HepG2 (cell line): ENCODE measurements around the gene ZFR. TPM values are rescaled to one million over a fixed set of nuclear protein-coding genes. Genes with fewer than 3 reads are reported as not detected.

Experiments used
- ETS1 ChIP-seq: sonication (generic); formaldehyde crosslinking; IDR thresholded peaks from 2 replicates; pipeline ENCODE4 v1.4.0; 2020; ENCODE audit warnings: missing genetic modification reagents
- FOXM1 ChIP-seq: sonication (generic); formaldehyde crosslinking; IDR thresholded peaks from 2 replicates; pipeline ENCODE4 v1.5.0; 2020; ENCODE audit warnings: missing genetic modification reagents
- HNF4A ChIP-seq: sonication (generic); formaldehyde crosslinking; IDR thresholded peaks from 2 replicates; pipeline ENCODE4 v1.4.0; 2020; ENCODE audit warnings: missing genetic modification reagents
- HOXA7 ChIP-seq: sonication (generic); formaldehyde crosslinking; IDR thresholded peaks from 2 replicates; pipeline ENCODE4 v1.8.1; 2022; ENCODE audit warnings: mild to moderate bottlenecking, missing genetic modification reagents, moderate library complexity
- JUN ChIP-seq: sonication (generic); formaldehyde crosslinking; IDR thresholded peaks from 2 replicates; pipeline ENCODE4 v1.4.0; 2020; ENCODE audit warnings: mild to moderate bottlenecking, missing genetic modification reagents
- MAX ChIP-seq: IDR thresholded peaks from 2 replicates; pipeline ENCODE4 v1.6.1; 2012; ENCODE audit warnings: inconsistent platforms
- MED8 ChIP-seq: sonication (generic); formaldehyde crosslinking; IDR thresholded peaks from 2 replicates; pipeline ENCODE4 v1.8.1; 2023; ENCODE audit warnings: mild to moderate bottlenecking, missing genetic modification reagents; ENCODE audit not compliant: insufficient replicate concordance
- NFIB ChIP-seq: sonication (generic); formaldehyde crosslinking; IDR thresholded peaks from 2 replicates; pipeline ENCODE4 v1.9.0; 2021; ENCODE audit warnings: missing genetic modification reagents, mild to moderate bottlenecking, borderline replicate concordance
- RCOR2 ChIP-seq: IDR thresholded peaks from 2 replicates; pipeline ENCODE4 v1.6.1; 2016; ENCODE audit warnings: missing biosample characterization, missing genetic modification reagents
- ZBTB1 ChIP-seq: sonication (generic); formaldehyde crosslinking; IDR thresholded peaks from 2 replicates; pipeline ENCODE4 v1.4.0; 2020; ENCODE audit warnings: missing genetic modification reagents, borderline replicate concordance
- ZFX ChIP-seq: sonication (generic); formaldehyde crosslinking; IDR thresholded peaks from 2 replicates; pipeline ENCODE4 v1.4.0; 2020; ENCODE audit warnings: mild to moderate bottlenecking, low read depth, missing genetic modification reagents, moderate library complexity
- ZNF276 ChIP-seq: sonication (generic); formaldehyde crosslinking; IDR thresholded peaks from 2 replicates; pipeline ENCODE4 v1.4.0; 2020; ENCODE audit warnings: mild to moderate bottlenecking, low read depth, missing genetic modification reagents
- ZNF280D ChIP-seq: sonication (generic); formaldehyde crosslinking; IDR thresholded peaks from 2 replicates; pipeline ENCODE4 v1.5.1; 2020; ENCODE audit warnings: mild to moderate bottlenecking, missing genetic modification reagents
- ZNF407 ChIP-seq: sonication (generic); formaldehyde crosslinking; IDR thresholded peaks from one replicate; pipeline ENCODE4 v1.5.1; 2020; ENCODE audit warnings: mild to moderate bottlenecking, missing genetic modification reagents; ENCODE audit errors: not compliant biosample characterization
- polyA plus RNA-seq, 8 experiments: library from polyadenylated mRNA; depleted of rRNA in 3 of 8; stranded (reverse) in 7 of 8; unstranded in 1 of 8; fragments of >200 nt; fragmentation: Illumina TruSeq in 4 of 8; extraction: Trizol in 4 of 8; gene quantifications; 2 replicates each; pipeline versions ENCODE4 v1.2.1 to v1.2.3, GENCODE V29; 2011 to 2016; ENCODE audit warnings: low read depth in 4 of 8, missing spikeins in 1 of 8, mixed read lengths in 1 of 8; ENCODE audit not compliant: insufficient read depth in 1 of 8
- total RNA-seq, 5 experiments: library from RNA; depleted of rRNA; stranded (reverse); fragments of >200 nt; fragmentation: Illumina TruSeq; extraction: Trizol; gene quantifications; 2 replicates each; pipeline ENCODE4 v1.2.3, GENCODE V29; 2016; ENCODE audit warnings: low read depth in 1 of 5

ZFR gene
- total and polyA plus RNA-seq, 2 of the 13 experiments (the other 11 are each of a cell fraction or from before 2014, with no cell fraction given): 89.0 to 92.8 TPM

GRCh38 chr5:32343058-32343672 is 101.4 kb downstream of the ZFR start (continued):
- TF ChIP-seq ZBTB1 (CRISPR knock-in tag): no peak
- no peak for TF ChIP-seq MED8 (CRISPR knock-in tag)
- TF ChIP-seq JUN (CRISPR knock-in tag): no peak
- no peak for TF ChIP-seq RCOR2 (CRISPR knock-in tag)
- TF ChIP-seq HOXA7 (CRISPR knock-in tag): no peak
- no peak for TF ChIP-seq FOXM1 (CRISPR knock-in tag)
- TF ChIP-seq ZNF280D (CRISPR knock-in tag): no peak
- no peak for TF ChIP-seq ZNF407 (CRISPR knock-in tag)
- TF ChIP-seq ZFX: no peak
- TF ChIP-seq MAX: peak; percentile 67; the same call in 1 of the 2 replicates
- TF ChIP-seq ETS1 (CRISPR knock-in tag): no peak
- no peak for TF ChIP-seq NFIB (CRISPR knock-in tag)
- TF ChIP-seq HNF4A (CRISPR knock-in tag): peak; percentile 87
- no peak for TF ChIP-seq ZNF276 (CRISPR knock-in tag)
